ENCODE results near the gene LRRFIP1.

Gene LRRFIP1

GRCh38 chr2:237616734-237617586, 10.4 kb upstream of the LRRFIP1 start:
- in situ Hi-C loops (cut with HindIII; ENCODE audit: low sequenced_read_pairs): no loop called here

GRCh38 chr2:237617587-237617982, 9.8 kb upstream of the LRRFIP1 start:
- in situ Hi-C loops (cut with HindIII; ENCODE audit: low sequenced_read_pairs): no loop called here

- in situ Hi-C loops (cut with HindIII; ENCODE audit: low sequenced_read_pairs): no loop called here
Observed at GRCh38 chr2:237618449-237618848, 8.9 kb upstream of the LRRFIP1 start.

- in situ Hi-C loops (cut with HindIII; ENCODE audit: low sequenced_read_pairs): no loop called here
Observed at GRCh38 chr2:237623428-237624403, 3.7 kb upstream of the LRRFIP1 start.

- in situ Hi-C loops (cut with HindIII; ENCODE audit: low sequenced_read_pairs): no loop called here
Observed at GRCh38 chr2:237624565-237624964, 2.8 kb upstream of the LRRFIP1 start.

GRCh38 chr2:237625216-237625705, 2.1 kb upstream of the LRRFIP1 start:
- in situ Hi-C loops (cut with HindIII; ENCODE audit: low sequenced_read_pairs): no loop called here

GRCh38 chr2:237625777-237626176, 1.6 kb upstream of the LRRFIP1 start:
- in situ Hi-C loops (cut with HindIII; ENCODE audit: low sequenced_read_pairs): no loop called here

- in situ Hi-C loops (cut with HindIII; ENCODE audit: low sequenced_read_pairs): no loop called here
Observed at GRCh38 chr2:237626813-237627440, 460 bp upstream of the LRRFIP1 start.

- in situ Hi-C loops (cut with HindIII; ENCODE audit: low sequenced_read_pairs): no loop called here
Observed at GRCh38 chr2:237628247-237629187, 1.1 kb downstream of the LRRFIP1 start.

- in situ Hi-C loops (cut with HindIII; ENCODE audit: low sequenced_read_pairs): no loop called here
Observed at GRCh38 chr2:237629188-237629534, 1.8 kb downstream of the LRRFIP1 start.

GRCh38 chr2:237629739-237630138, 2.4 kb downstream of the LRRFIP1 start:
- in situ Hi-C loops (cut with HindIII; ENCODE audit: low sequenced_read_pairs): no loop called here

GRCh38 chr2:237630216-237631000, 3.0 kb downstream of the LRRFIP1 start:
- in situ Hi-C loops (cut with HindIII; ENCODE audit: low sequenced_read_pairs): no loop called here

- in situ Hi-C loops (cut with HindIII; ENCODE audit: low sequenced_read_pairs): no loop called here
Observed at GRCh38 chr2:237631007-237631785, 3.8 kb downstream of the LRRFIP1 start.

- in situ Hi-C loops (cut with HindIII; ENCODE audit: low sequenced_read_pairs): no loop called here
Observed at GRCh38 chr2:237631801-237632585, 4.6 kb downstream of the LRRFIP1 start.

GRCh38 chr2:237633061-237633561, 5.7 kb downstream of the LRRFIP1 start:
- in situ Hi-C loops (cut with HindIII; ENCODE audit: low sequenced_read_pairs): no loop called here

GRCh38 chr2:237636578-237636977, 9.2 kb downstream of the LRRFIP1 start:
- in situ Hi-C loops (cut with HindIII; ENCODE audit: low sequenced_read_pairs): no loop called here

GRCh38 chr2:237637429-237638135, 10.2 kb downstream of the LRRFIP1 start:
- in situ Hi-C loops (cut with HindIII; ENCODE audit: low sequenced_read_pairs): no loop called here
